MG63 (cell line): ENCODE results near the gene HGS. TPM values are rescaled to one million over a fixed set of nuclear protein-coding genes. Genes with fewer than 3 reads are reported as not detected.

Source experiments
- DNase-seq: peaks from one replicate; pipeline ENCODE4 v3.0.0-alpha.2; 2020
- H3K27me3 ChIP-seq: fragments of 250-450 bp; sonication (Bioruptor Pico); 2 replicates; pipeline ENCODE4 v1.5.1; 2020; ENCODE audit warnings: mild to moderate bottlenecking, moderate library complexity
- H3K36me3 ChIP-seq: fragments of 250-450 bp; sonication (Bioruptor Pico); 2 replicates; pipeline ENCODE4 v1.5.1; 2020; ENCODE audit warnings: mild to moderate bottlenecking, moderate library complexity
- H3K4me3 ChIP-seq: fragments of 250-450 bp; sonication (Bioruptor Pico); 2 replicates; pipeline ENCODE4 v1.5.1; 2020; ENCODE audit warnings: mild to moderate bottlenecking, moderate library complexity
- H3K9me3 ChIP-seq: fragments of 250-450 bp; sonication (Bioruptor Pico); 2 replicates; pipeline ENCODE4 v1.5.1; 2020; ENCODE audit warnings: mild to moderate bottlenecking, moderate library complexity
- total RNA-seq: library from RNA; depleted of rRNA; stranded (reverse); fragments of >200 nt; shearing (Covaris generic); gene quantifications from 2 replicates; pipeline ENCODE4 v1.2.3, GENCODE V29; 2014; ENCODE audit warnings: low replicate concordance

HGS gene
- total RNA-seq, 1 experiment from 2014 or later, result 116 TPM

DNA sequence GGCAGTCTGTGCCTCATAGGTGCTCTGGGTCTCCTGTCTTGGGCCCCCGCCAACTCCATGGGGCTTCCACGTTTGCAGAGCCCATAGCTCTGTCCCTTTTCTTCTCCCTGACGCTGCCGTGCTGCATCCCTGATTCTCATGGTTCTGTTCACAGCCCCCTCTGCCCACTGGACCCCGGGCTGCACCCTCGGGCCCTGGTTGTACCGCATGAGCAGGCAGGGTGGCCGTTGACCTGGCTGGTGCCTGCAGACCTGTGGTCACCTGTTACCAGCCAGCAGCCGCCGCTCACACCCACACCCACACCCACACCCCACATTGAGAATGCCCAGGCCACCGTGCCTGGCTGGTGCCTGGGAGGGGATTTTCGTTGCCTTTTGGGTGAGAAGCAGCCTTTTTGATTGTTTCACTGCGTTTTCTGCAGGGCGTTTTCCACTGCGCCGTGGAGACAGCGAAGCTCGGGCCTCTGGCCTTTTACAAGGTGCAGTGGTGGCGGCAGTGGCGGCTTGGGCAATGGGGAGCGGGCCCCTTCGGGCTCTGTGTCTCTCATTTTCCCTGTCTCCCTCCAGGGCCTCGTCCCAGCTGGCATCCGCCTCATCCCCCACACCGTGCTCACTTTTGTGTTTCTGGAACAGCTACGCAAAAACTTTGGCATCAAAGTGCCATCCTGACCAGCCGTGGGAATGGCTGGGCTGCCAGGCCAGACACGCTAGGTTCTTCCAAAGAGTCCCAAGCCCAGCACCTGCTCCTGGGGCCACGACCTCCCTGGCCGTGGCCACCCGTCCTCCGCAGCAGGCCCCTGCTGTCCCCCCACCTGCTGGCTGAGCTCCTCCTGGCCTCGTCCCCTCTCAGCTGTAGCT is 35.8 kb downstream of the HGS start:
- H3K27me3 ChIP-seq, result no peaks in the 10 kb centered on the region
- peaks cover 23% of the 10 kb centered on the region for H3K36me3 ChIP-seq
- no peaks in the 10 kb centered on the region for H3K9me3 ChIP-seq
- no peak for DNase-seq
- no peak overlapping the region for H3K4me3 ChIP-seq

GRCh38 chr17:81720267-81721071 is 36.7 kb downstream of the HGS start:
- Histone ChIP-seq H3K4me3 (no peak overlapping the region), H3K36me3 (peaks cover 16% of the 10 kb centered on the region), H3K9me3 (no peaks in the 10 kb centered on the region), H3K27me3 (no peaks in the 10 kb centered on the region)
- no peak for DNase-seq

DNA sequence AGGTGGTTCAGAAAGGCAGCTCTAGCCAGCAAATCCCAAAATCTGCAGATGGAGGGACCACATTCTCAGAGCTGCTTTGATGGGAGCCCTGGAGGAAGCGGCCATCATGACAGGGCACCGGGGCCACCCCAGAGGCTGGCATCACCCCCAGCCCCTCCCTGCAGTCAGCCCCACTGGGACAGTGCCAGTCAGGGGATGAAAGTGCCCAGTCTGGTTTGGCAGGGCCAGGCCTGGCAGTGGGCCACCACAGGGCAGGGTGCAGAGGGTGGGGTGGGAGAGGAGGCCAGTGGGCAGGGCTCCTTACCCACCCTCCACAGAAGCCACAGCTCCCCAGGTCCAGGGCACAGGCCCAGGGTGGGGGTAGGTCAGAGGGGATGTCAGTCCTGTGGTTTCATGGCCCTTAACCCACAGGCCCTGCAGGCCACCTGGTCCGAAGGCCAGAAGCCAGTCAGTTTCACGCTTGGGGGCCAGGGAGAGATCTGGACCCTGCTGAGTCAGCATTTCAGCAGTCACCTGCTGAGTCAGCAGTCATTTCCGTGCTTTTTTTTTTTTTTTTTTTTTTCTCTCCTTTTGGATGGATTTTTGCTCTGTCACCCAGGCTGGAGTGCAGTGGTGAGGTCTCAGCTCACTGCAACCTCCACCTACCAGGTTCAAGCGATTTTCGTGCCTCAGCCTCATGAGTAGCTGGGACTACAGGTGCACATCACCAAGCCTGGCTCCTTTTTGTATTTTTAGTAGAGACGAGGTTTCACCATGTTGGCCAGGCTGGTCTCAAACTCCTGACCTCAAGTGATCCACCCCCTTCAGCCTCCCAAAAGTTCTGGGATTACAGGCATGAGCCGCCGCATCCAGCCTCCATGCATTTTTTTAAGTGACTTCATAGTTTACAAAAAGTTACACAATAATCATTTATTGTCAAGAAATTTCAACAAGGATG is 38.6 kb downstream of the HGS start:
- Histone ChIP-seq H3K36me3 (peaks cover 8% of the 10 kb centered on the region), H3K4me3 (no peak overlapping the region), H3K9me3 (no peaks in the 10 kb centered on the region), H3K27me3 (no peaks in the 10 kb centered on the region)
- peak; percentile 76 for DNase-seq

GRCh38 chr17:81723651-81724209 is 39.9 kb downstream of the HGS start:
- H3K36me3 ChIP-seq, result no peaks in the 10 kb centered on the region; the same call in 1 of the 2 replicates
- H3K4me3 ChIP-seq, result no peak overlapping the region
- no peaks in the 10 kb centered on the region for H3K9me3 ChIP-seq
- DNase-seq, result peak; percentile 23
- no peaks in the 10 kb centered on the region for H3K27me3 ChIP-seq

DNA sequence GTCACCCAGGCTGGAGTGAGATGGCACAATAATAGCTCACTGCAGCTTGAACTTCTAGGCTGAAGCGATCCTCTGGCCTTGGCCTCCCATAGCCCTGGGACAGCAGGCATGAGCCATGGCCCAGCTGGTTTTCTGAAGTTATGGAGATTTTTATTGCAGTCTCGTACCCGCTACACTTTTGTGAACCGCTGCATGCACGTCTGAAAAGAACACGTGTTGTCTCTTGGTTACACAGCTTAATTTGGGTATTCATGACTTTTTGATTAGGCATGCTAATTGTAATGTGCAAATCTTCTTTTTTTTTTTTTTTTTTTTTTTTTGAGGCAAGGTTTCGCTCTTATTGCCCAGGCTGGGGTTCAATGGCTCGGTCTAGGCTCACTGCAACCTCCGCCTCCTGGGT is 41.6 kb downstream of the HGS start:
- Histone ChIP-seq H3K9me3 (no peaks in the 10 kb centered on the region), H3K27me3 (no peaks in the 10 kb centered on the region), H3K36me3 (no peaks in the 10 kb centered on the region), H3K4me3 (no peak overlapping the region)
- no peak for DNase-seq

- H3K27me3 ChIP-seq, result no peaks in the 10 kb centered on the region
- DNase-seq, result no peak
- H3K4me3 ChIP-seq, result no peak overlapping the region
- no peaks in the 10 kb centered on the region for H3K9me3 ChIP-seq
- H3K36me3 ChIP-seq, result no peaks in the 10 kb centered on the region
Observed at GRCh38 chr17:81726004-81726403, 42.2 kb downstream of the HGS start.

GRCh38 chr17:81727324-81728031 is 43.7 kb downstream of the HGS start:
- Histone ChIP-seq H3K4me3 (no peak overlapping the region), H3K36me3 (no peaks in the 10 kb centered on the region), H3K9me3 (no peaks in the 10 kb centered on the region), H3K27me3 (no peaks in the 10 kb centered on the region)
- DNase-seq, result no peak

DNA sequence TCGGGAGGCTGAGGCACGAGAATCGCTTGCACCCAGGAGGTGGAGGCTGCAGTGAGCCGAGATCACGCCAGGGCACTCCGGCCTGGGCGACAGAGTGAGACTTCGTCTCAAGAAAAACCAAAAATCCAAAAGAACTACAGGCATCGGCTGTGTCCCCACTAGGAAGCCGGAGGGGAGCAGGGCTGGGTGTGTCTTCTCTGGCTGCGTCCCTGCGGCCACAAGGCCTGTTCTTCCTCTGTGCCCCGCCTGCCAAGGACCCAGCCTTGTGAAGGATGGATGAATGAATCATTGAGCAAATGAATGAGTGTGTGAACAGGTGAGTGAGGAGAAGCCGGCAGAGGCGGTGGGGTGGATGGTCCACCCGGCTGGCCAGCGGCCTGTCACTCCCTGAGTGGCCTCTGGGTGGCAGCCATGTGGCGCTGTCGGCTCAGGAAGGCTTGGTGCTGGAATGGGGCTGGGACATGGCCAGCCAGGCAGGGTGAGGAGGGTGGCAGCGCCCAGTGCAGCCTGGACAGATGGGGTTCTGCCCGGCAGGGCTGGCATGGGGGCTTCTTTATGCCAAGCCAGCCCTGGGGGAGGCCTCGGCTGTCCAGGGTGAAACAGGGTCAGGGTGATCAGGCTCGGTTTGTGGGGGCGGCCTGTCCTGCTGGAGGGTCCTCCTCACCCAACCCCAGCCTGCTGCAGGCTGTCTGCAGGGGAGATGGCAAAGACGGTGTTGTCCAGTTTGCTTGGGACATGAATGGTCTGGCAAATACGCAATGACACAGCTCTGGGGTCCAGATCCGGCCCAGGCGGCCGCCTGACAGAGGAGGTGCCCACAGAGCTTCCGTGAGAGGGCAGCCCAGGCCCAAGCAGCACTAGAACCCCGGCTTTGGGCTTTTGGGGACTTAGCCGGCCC is 49.9 kb downstream of the HGS start:
- H3K36me3 ChIP-seq, result no peaks in the 10 kb centered on the region
- DNase-seq, result peak; percentile 82
- H3K27me3 ChIP-seq, result no peaks in the 10 kb centered on the region

GRCh38 chr17:81734405-81735263 is 50.8 kb downstream of the HGS start:
- no peak for DNase-seq
- H3K36me3 ChIP-seq, result no peaks in the 10 kb centered on the region
- no peaks in the 10 kb centered on the region for H3K9me3 ChIP-seq
- H3K27me3 ChIP-seq, result no peaks in the 10 kb centered on the region
- no peak overlapping the region for H3K4me3 ChIP-seq

More for the DNA sequence above, 49.9 kb downstream of the HGS start:
- Histone ChIP-seq H3K9me3 (no peaks in the 10 kb centered on the region), H3K4me3 (no peak overlapping the region)

- Histone ChIP-seq H3K4me3 (no peak overlapping the region), H3K9me3 (no peaks in the 10 kb centered on the region), H3K36me3 (no peaks in the 10 kb centered on the region), H3K27me3 (no peaks in the 10 kb centered on the region)
- DNase-seq, result peak; percentile 52
Observed at GRCh38 chr17:81735264-81736102, 51.7 kb downstream of the HGS start.

- H3K4me3 ChIP-seq, result no peak overlapping the region
- no peaks in the 10 kb centered on the region for H3K36me3 ChIP-seq
- H3K27me3 ChIP-seq, result no peaks in the 10 kb centered on the region
- DNase-seq, result no peak
- H3K9me3 ChIP-seq, result no peaks in the 10 kb centered on the region
Observed at GRCh38 chr17:81737947-81738800, 54.4 kb downstream of the HGS start.

DNA sequence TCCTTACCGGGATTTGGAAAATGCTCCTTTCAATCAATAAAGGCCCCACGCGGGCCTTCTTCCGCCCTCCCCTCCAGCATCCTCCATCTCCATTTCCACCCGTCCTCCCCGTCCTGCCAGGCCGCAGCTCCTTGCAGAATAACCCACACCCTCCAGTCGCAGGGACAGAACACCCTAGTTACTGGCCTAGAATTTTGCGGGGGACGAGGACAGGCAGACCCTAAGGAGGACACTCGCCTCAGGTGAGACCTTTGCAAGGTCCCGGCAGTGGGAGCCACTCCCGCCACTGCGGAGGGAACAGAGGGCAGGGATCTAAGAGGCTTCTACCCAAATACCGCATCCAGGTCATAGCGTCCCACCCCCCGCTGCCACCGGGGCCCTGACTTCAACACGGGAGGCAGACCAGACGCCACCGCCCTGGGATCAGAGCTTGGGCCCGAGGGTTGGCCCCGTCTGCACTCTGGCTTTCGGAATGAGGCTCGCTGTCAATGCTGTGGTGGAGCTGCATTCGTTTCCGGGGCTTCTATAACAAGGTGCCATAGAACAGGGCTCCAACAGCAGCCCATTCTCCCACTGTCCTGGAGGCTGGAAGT is 55.1 kb downstream of the HGS start:
- H3K9me3 ChIP-seq, result no peaks in the 10 kb centered on the region
- H3K4me3 ChIP-seq, result no peak overlapping the region
- DNase-seq, result no peak
- H3K36me3 ChIP-seq, result no peaks in the 10 kb centered on the region
- no peaks in the 10 kb centered on the region for H3K27me3 ChIP-seq
